ENCODE measurements around the gene FAM174B.

DNA sequence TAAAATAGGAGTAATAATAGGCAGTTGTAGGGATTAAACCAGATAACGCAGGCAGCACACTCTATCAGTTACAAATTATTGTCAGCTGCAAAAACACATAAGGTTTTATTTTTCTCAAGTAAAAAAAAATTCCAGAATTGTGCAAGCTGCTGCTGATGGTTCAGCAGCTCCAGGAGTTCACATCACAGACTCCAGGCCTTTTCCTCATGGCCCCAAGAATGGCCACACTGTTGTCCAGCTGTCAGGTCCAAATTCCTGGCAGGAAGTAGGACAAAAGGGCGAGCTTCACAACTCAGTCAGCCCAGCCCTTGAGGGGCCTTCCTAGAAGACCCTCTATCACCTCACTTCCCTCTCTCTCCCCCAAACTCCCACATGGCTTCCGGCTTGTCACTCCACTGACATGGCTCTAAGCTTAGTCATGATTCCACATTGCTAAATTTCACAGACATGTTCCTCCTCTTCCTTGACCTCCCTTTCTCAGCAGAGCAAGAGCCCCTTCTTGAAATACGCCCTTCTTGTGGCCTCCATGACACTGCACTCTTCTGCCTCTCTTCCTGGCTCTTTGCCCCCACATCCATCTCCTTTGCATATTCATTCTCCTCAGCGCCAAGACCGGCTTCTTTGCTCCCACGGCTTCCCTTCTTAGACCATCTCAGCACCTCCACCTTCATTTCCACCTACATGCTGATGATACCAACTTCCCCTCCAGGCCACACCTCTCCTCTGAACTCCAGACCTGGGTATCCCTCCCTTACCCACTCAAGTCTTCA is 27.4 kb upstream of the FAM174B start:
- TF ChIP-seq CTCF (IDR thresholded peaks at IDR 0.05; ENCODE audit: low read depth, low read length, missing input control) (no peak), RAD21 (IDR thresholded peaks at IDR 0.05) (no peak)

Measured in liver (tissue), 3 donors.